A549 (cell line): ENCODE results near the gene LAMC3.

Source experiments
- BHLHE40 ChIP-seq: IDR thresholded peaks from 2 replicates; pipeline ENCODE4 v1.6.1; 2012; ENCODE audit warnings: low read depth, low read length, inconsistent platforms
- CHD2 ChIP-seq: fragments of 150-350 bp; IDR thresholded peaks from 2 replicates; pipeline ENCODE4 v1.6.1; 2014; ENCODE audit warnings: low read length; ENCODE audit not compliant: partially characterized antibody
- CTCF ChIP-seq: fragments of >200 bp; sonication (Bioruptor Twin); formaldehyde crosslinking; IDR thresholded peaks from 3 replicates; pipeline ENCODE4 v1.5.1; 2016
- EHMT2 ChIP-seq: fragments of 200-600 bp; sonication (generic); IDR thresholded peaks from 2 replicates; pipeline ENCODE4 v1.6.1; 2016; ENCODE audit warnings: antibody characterized with exemption, low read depth, mild to moderate bottlenecking, moderate library complexity
- EP300 ChIP-seq, 2 experiments: fragments of >200 bp; sonication (Bioruptor Twin); formaldehyde crosslinking; IDR thresholded peaks; 2 replicates in 1 of 2; 3 replicates in 1 of 2; pipeline ENCODE4 v1.6.1; 2016 to 2017
- ESRRA ChIP-seq: fragments of 150-350 bp; IDR thresholded peaks from 2 replicates; pipeline ENCODE4 v1.6.1; 2014; ENCODE audit warnings: mild to moderate bottlenecking, low read length, borderline replicate concordance
- FOXS1 ChIP-seq: fragments of 250-450 bp; sonication (Bioruptor Pico); IDR thresholded peaks from 2 replicates; pipeline ENCODE4 v1.5.0; 2020; ENCODE audit warnings: mild to moderate bottlenecking, moderate library complexity
- KDM1A ChIP-seq: fragments of 200-600 bp; sonication (generic); IDR thresholded peaks from 2 replicates; pipeline ENCODE4 v1.6.1; 2016; ENCODE audit warnings: low read depth, mild to moderate bottlenecking
- MYC ChIP-seq: IDR thresholded peaks from 2 replicates; pipeline ENCODE4 v1.6.1; 2012; ENCODE audit warnings: mild to moderate bottlenecking, inconsistent platforms, low read length, improper control_type of control experiment, borderline replicate concordance
- POLR2A ChIP-seq: IDR thresholded peaks from 2 replicates; pipeline ENCODE4 v1.6.1; 2012; ENCODE audit warnings: mild to moderate bottlenecking, low read length
- RAD21 ChIP-seq, 2 experiments: fragments of >200 bp in 1 of 2; sonication (Bioruptor Twin) in 1 of 2; formaldehyde crosslinking in 1 of 2; IDR thresholded peaks in 1 of 2; conservative IDR thresholded peaks in 1 of 2; 2 replicates in 1 of 2; 3 replicates in 1 of 2; pipeline ENCODE4 v1.6.1; 2012 to 2018; ENCODE audit warnings: inconsistent platforms in 1 of 2
- RNF2 ChIP-seq: fragments of 200-600 bp; sonication (generic); IDR thresholded peaks from 2 replicates; pipeline ENCODE4 v1.6.1; 2016; ENCODE audit warnings: low read depth, mild to moderate bottlenecking, antibody characterized with exemption, moderate library complexity, borderline replicate concordance
- SREBF2 ChIP-seq: fragments of 450-650 bp; IDR thresholded peaks from 2 replicates; pipeline ENCODE4 v1.6.1; 2014; ENCODE audit warnings: mild to moderate bottlenecking, moderate library complexity
- USF2 ChIP-seq: fragments of 450-650 bp; IDR thresholded peaks from 2 replicates; pipeline ENCODE4 v1.6.1; 2014; ENCODE audit warnings: antibody characterized with exemption

- TF ChIP-seq CTCF (no peak), EP300 (IDR thresholded peaks at IDR 0.05) (no peak), SREBF2 (no peak), RNF2 (no peak), KDM1A (no peak), EHMT2 (no peak), BHLHE40 (no peak), POLR2A (no peak), ESRRA (no peak), FOXS1 (CRISPR knock-in tag) (no peak), USF2 (no peak), CHD2 (no peak), RAD21 (conservative IDR thresholded peaks at IDR 0.05 in 1 of 2, IDR thresholded peaks at IDR 0.05 in 1 of 2) (no peak), MYC (no peak)
These were observed 129.7 kb downstream of the LAMC3 start for GRCh38 chr9:131138676-131139075.
